HG03354 (cell line): ENCODE measurements around the gene SKA1.

ENCODE experiments used
- ATAC-seq: cut with Tn5 transposase; IDR thresholded peaks from one replicate; pipeline ENCODE4 v1.9.1; 2021; ENCODE audit warnings: mild to moderate bottlenecking; ENCODE audit not compliant: unreplicated experiment, poor library complexity, severe bottlenecking

The SKA1 gene

GRCh38 chr18:50374753-50375391, at the start of gene SKA1:
Gene SKA1 (plus strand): TSS chr18:50375046. CDS start chr18:50375831, 785 bp downstream.
- ATAC-seq = peak; percentile 95

DNA sequence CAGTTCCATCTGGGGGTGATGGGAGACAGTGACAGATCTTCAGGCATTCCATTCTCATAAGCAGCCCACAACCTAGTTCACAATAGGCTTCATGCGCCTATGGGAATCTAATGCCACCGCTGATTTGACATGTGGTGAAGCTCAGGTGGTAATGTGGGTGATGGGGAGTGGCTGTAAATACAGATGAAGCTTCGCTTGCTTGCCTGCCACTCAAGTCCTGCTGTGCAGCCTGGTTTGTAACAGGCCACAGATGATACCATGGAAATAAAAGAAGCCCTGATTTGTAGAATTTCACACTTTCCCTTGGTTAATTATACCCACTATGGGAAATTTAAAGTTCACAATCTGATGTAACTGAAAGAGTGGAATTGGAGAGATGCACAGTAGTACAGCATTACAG, 46.9 kb upstream of the SKA1 start:
- no peak for ATAC-seq

DNA sequence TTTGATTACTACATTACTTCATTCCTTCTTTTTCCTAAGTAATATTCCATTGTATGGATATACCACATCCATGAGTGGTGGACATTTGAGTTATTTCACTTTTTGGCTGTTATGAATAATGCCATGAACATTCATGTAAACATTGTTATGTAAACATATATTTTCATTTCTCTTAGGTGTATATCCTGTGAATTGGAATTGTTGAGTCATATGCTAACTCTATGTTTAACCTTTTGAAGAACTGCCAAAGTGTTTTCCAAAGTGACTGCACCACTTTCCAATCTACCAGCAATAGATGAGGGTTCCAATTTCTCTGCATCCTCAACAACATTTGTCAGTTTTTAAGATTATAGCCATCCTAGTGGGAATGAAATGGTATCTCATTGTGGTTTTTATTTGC, 44.7 kb upstream of the SKA1 start:
- ATAC-seq = no peak

DNA sequence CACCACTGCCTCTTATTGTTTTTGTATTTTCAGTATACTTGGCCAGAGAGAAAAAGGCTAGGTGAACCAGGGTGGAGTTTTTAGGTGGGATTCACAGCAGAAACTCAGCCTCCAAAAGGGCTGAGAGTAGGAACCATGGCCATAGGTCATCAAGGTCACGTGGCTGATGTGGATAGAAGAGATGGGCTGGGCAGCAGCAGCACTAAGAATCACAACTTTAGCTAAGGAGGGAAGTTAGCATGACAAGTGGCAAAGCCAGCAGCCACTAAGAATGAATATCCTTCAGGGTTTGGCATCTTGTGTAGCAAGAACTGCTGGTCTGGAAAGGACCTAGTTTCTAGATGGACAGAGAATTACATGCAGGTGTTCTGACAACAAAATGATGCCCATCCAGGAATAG, 43.2 kb upstream of the SKA1 start:
- ATAC-seq = no peak

DNA sequence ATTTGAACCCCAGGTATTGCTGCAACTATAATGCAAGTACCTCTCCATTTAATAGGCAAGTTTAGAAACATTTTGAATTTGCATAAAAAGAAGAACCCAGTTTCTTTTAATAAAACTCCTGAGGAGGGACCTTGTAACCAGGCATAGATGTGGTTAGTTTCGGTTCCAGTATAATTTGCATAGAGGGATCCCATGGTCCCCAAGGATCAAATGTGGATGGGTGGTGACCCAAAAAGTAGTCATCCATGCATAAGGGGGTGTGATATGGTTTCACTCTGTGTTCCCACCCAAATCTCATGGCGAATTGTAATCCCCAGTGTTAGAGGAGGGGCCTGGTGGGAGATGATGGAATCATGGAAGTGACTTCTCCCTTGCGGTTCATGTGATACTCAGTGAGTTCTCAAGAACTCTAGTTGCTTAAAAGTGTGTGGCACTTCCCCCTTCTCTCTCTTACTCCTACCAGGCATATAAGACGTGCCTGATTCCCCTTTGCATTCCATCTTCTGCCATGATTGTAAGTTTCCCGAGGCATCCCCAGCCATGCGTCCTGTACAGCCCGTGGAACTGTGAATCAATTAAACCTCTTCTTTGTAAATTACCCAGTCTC, 40.2 kb upstream of the SKA1 start:
- peak; percentile 73 for ATAC-seq

DNA sequence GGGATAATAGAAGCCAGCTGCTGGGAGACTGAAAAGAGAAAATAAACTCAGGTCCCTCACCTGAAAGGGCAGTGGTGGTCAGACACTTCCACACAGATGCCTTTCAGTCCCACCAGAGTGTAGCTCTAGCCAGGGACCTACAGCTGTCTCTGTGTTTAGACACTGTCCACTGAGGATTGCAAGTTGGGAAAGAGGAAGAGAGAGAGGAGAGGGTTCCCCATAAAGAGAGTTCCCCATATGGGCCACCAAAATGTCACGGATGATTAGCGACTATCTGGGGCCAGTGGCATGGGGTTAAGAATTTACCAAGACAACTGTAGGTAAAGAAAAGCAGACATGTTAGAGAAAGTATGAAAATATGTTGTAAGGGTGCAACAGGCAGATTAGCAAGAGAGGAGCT, 36.7 kb upstream of the SKA1 start:
- no peak for ATAC-seq

DNA sequence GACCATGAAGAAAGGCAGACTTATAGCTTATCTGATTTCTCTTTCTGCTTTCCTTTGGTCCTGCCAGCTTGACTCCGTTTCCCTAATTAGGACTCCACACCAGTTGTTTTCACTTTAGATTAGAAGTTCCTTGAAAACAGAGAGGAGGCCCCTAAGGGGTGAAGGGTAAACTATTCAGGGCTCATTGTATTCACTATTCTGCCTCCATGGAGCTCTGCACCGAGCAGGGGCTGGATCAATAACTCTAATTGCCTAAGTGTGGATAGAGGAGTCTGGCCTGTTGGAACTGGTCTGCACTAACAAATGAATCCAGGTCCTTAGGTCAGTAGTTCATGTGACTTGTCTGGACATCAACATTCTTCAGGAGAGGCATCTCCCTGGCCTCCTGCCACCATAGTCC, 36.1 kb upstream of the SKA1 start:
- no peak for ATAC-seq

DNA sequence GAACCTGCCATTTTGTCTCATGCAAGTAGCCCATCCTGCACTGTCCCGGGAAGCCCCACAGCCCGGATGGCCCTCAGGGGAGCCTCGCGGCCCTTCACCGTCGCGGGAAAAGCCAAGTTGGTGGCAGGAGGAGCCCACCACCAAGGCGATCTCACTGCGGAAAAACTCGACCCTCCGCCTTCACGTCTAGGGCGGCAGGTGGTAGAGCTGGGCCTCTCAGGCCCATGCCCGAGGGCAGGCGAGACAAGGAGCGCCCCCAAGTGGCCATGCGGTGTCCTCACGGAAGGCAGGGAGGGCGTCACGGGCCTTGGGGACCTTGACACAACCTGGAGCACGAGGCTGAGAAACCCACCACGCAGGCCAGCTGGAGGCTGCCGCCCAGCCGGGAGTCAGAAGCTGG, 34.8 kb upstream of the SKA1 start:
- no peak for ATAC-seq

DNA sequence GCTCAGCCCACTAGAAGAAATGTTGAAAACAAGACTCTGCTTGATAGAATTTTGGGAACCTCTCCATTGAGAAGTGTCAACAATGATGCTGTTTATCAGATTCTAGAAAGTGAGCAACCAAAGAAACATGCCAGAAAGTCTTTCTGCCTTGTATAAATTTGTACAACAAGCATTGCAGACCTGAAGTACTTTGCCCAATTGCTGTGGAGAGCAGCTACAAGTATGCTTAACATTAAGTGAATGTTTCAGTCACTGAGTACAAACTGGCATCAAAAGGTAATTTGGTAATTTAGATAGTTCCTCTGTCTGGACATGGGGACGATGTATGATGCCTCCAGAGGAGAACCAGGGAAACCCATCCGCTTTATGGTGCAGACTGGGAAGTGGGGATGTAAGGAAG, 33.4 kb upstream of the SKA1 start:
- no peak for ATAC-seq

DNA sequence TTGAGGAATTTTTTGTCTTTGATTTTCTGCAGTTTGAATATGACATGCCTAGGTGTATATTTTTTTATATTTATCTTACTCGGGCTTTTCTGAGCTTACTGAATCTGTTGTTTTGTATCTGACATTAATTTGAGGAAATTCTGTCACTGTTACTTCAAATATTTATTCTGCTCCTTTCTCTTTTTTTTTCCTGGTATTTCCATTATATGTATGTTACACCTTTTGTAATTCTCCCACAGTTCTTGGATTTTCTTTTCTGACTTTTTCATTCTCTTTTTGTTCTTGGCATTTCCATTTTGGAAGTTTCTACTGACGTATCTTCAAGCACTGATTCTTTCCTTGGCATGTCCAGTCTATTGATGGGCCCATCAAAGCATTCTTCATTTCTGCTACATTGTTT, 24.1 kb upstream of the SKA1 start:
- ATAC-seq = no peak

DNA sequence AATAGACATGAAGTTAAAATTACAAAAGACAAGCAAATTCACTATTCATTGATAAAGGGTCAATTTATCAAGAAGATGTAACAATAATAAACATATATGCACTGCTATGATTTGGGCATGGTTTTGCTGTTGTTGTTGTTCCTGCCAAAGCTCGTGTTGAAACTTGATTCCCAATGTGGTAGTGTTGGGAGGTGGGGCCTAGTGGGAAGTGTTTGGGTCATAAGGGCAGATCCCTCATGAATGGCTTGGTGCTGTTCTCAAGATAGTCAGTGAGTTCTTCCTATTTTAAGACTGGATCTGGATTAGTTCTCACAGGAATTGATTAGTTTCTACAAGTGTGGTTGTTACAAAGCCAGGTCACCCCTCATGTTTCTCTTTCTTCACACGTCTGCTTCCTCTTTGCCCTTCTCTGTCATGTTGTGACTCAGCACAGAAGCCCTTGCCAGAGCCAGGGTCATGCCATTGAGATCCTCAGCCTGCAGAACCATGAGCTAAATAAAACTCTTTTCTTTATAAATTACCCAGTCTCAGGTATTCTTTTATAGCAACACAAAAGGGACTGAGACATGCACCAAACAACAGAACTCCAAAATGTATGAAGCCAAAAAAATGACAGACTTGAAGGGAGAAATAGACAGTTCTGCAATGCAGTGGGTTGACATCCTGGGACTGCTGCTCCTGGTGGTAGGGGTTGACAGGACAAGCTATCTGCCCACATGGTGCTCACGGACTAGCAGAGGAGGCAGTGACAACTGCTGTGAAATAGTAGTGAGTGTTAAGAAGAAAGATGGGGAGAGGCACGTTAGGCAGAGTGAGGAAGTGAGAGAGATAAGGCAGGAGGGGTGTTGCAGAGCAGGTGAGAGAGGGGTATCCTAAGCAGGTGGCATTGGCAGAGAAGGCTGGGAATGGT, 18.6 kb upstream of the SKA1 start:
- peak; percentile 85 for ATAC-seq

GRCh38 chr18:50358844-50359243, 16.0 kb upstream of the SKA1 start:
- ATAC-seq = no peak

- ATAC-seq = no peak
Observed at GRCh38 chr18:50359806-50360205, 15.0 kb upstream of the SKA1 start.

GRCh38 chr18:50360611-50361010, 14.2 kb upstream of the SKA1 start:
- no peak for ATAC-seq

DNA sequence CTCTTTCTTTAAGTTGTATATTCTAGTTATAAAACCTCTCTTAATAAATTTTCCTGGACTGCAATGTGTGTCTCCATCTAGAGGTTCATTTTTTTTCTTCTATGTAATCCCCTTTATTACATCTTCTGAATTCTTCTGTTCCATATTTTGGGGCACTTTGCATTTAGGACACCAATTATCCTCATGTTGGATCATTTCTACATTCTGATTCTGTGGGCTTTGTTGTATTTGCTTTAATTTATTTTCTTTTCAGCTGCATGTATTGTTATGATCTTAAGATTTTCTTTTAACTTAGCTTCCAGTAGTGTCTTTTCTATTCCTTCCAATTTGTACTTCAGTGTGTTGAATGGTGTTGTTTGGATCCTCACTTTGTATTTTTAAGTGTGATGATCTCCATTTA, 5.2 kb upstream of the SKA1 start:
- no peak for ATAC-seq

- ATAC-seq = no peak
Observed at GRCh38 chr18:50372743-50373142, 2.1 kb upstream of the SKA1 start.

DNA sequence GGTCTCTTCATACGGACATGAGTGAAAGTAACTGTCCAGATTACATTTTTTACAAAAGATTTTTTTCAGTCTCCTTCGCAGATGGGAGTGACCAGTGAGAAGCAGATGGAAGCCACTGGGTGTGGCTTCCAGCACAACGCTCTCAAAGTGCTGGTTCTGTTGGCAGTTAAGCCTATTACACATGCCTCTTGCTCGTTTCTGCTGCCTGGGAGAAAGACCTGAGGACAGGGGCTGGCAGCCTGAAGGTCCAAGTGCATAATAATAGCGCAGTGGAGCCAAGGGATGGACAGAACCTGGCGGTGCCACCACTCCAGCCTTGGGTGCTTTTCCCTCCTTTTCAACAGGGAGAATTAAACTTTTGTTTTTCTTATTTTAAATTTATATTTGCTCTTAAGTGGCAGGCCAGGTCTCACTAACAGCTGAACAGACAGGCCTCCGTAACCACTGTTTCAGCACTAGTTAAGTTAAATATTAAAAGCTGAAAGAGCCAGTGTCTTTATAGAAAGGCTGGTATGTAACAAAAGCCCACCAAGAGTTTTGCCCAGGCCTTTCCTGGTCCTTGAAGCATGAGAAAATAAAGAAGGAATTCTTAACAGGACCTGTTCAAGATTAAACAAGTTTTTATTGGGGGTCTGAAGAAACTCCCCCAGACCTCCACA, 1.2 kb upstream of the SKA1 start:
- ATAC-seq = no peak

- ATAC-seq = no peak
Observed at GRCh38 chr18:50374220-50374752, 560 bp upstream of the SKA1 start.

DNA sequence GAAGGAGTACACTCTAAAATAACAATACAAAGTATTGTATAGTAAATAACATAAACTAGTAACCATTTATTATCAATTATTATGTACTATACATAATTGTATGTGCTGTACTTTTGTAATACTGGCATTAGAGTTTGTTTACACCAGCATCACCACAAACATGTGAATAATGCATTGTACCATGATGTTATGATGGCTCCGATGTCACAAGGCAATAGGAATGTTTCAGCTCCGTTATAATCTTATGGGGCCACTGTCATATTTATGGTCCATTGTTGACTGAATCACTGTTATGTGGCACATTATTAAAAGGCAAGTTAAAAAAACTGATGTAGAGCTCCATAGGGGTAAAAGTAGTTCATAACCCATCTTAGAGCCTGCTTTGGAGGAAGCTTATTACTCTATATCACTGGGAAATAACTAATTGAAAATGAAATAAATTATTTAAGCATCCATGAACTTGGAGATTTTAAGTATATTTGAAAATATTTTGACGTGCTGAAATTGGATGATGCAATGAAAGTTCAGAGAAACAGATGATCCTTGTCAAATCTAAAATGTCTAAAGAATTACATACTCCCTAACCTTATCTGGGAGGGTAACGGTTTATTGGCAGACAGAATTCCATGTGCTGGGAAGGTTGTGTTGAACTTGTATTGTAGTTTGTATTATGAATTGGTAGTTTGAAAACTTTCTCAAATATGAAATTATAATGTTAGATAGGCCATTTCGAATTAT, 2.4 kb downstream of the SKA1 start:
- ATAC-seq = no peak
